ENCODE data around the gene FRYL.
A peak's percentile ranks its signal among the peaks of the same experiment; 100 is the strongest.

The FRYL gene

GRCh38 chr4:48604041-48604440 is 176.0 kb downstream of the FRYL start:
- no peak for DNase-seq (ENCODE audit: low read depth)
- no peak for TF ChIP-seq CTCF (IDR thresholded peaks at IDR 0.05; ENCODE audit: low read length, missing control alignments)
- H3K4me3 ChIP-seq (replicated peaks; ENCODE audit: low read depth, low read length), result no peak overlapping the region

GRCh38 chr4:48603366-48604003 is 176.6 kb downstream of the FRYL start:
- TF ChIP-seq CTCF (IDR thresholded peaks at IDR 0.05; ENCODE audit: low read length, missing control alignments), result no peak
- no peak overlapping the region for H3K4me3 ChIP-seq (replicated peaks; ENCODE audit: low read depth, low read length)
- DNase-seq (ENCODE audit: low read depth), result no peak

GRCh38 chr4:48602763-48603162 is 177.3 kb downstream of the FRYL start:
- no peak overlapping the region for H3K4me3 ChIP-seq (replicated peaks; ENCODE audit: low read depth, low read length)
- TF ChIP-seq CTCF (IDR thresholded peaks at IDR 0.05; ENCODE audit: low read length, missing control alignments), result no peak
- peak; percentile 14 for DNase-seq (ENCODE audit: low read depth)

GRCh38 chr4:48602222-48602621 is 177.9 kb downstream of the FRYL start:
- no peak overlapping the region for H3K4me3 ChIP-seq (replicated peaks; ENCODE audit: low read depth, low read length)
- TF ChIP-seq CTCF (IDR thresholded peaks at IDR 0.05; ENCODE audit: low read length, missing control alignments), result no peak
- DNase-seq (ENCODE audit: low read depth), result peak; percentile 29

- peak; percentile 41 for DNase-seq (ENCODE audit: low read depth)
- no peak overlapping the region for H3K4me3 ChIP-seq (replicated peaks; ENCODE audit: low read depth, low read length)
- no peak for TF ChIP-seq CTCF (IDR thresholded peaks at IDR 0.05; ENCODE audit: low read length, missing control alignments)
Measured at GRCh38 chr4:48596336-48596735, 183.7 kb downstream of the FRYL start.

GRCh38 chr4:48594180-48594579 is 185.9 kb downstream of the FRYL start:
- H3K4me3 ChIP-seq (replicated peaks; ENCODE audit: low read depth, low read length), result no peak overlapping the region
- peak; percentile 47 for DNase-seq (ENCODE audit: low read depth)
- TF ChIP-seq CTCF (IDR thresholded peaks at IDR 0.05; ENCODE audit: low read length, missing control alignments), result no peak

- TF ChIP-seq CTCF (IDR thresholded peaks at IDR 0.05; ENCODE audit: low read length, missing control alignments), result no peak
- H3K4me3 ChIP-seq (replicated peaks; ENCODE audit: low read depth, low read length), result no peak overlapping the region
- DNase-seq (ENCODE audit: low read depth), result no peak
Measured at GRCh38 chr4:48591372-48591771, 188.7 kb downstream of the FRYL start.

All from fibroblast of pulmonary artery (primary cell).